Lower lobe of right lung (tissue), 2 donors: ENCODE data around the gene KSR2. TPM values are rescaled to one million over a fixed set of nuclear protein-coding genes. Genes with fewer than 3 reads are reported as not detected.

Experiments used
- ATAC-seq, 2 donors: fragments of 200-7000 bp; cut with Tn5 transposase; one replicate each; pipeline ENCODE4 v1.9.1; 2020 to 2022; ENCODE audit warnings: mild to moderate bottlenecking in 2 of 2, moderate library complexity in 2 of 2
- DNase-seq: peaks from one replicate; pipeline ENCODE4 v3.0.0-alpha.2; 2020
- H3K27ac ChIP-seq: fragments of 200-600 bp; one replicate; pipeline ENCODE4 v1.8.0; 2022
- H3K27me3 ChIP-seq: fragments of 200-600 bp; one replicate; pipeline ENCODE4 v1.8.0; 2022; ENCODE audit warnings: low read depth
- H3K36me3 ChIP-seq: fragments of 200-600 bp; one replicate; pipeline ENCODE4 v1.8.0; 2022; ENCODE audit warnings: mild to moderate bottlenecking
- H3K4me1 ChIP-seq: fragments of 200-600 bp; one replicate; pipeline ENCODE4 v1.8.0; 2022
- H3K4me3 ChIP-seq: fragments of 200-600 bp; one replicate; pipeline ENCODE4 v1.8.0; 2022; ENCODE audit warnings: mild to moderate bottlenecking
- H3K9me3 ChIP-seq: fragments of 200-600 bp; one replicate; pipeline ENCODE4 v1.8.0; 2022
- intact Hi-C: fragments of 100-400 bp; cut with DNase I; formaldehyde crosslinking; loops from one replicate; pipeline ENCODE4 v1.11.0; 2022
- total RNA-seq: library from RNA; stranded (reverse); fragmentation: NEBNext Ultra II Directional; extraction: Animal tissue kit (Norgen Biotek cat#: 25700); gene quantifications from one replicate; pipeline ENCODE4 v1.2.1, GENCODE V29; 2021
- TF ChIP-seq, protein P1 (sequence below): fragments of 200-600 bp; IDR thresholded peaks from one replicate; pipeline ENCODE4 v1.8.0; 2022; ENCODE audit warnings: antibody characterized with exemption, mild to moderate bottlenecking
- donor health status: DM: no; HTN: yes; CAD: no; lungs with severe emphysema.

KSR2 gene
- total RNA-seq, 1 donor from 2014 or later, result 1.0 TPM

- intact Hi-C loops, result no loop called here
- no peaks in the 10 kb centered on the region for H3K27me3 ChIP-seq
- no peak overlapping the region for H3K27ac ChIP-seq
- no peaks in the 10 kb centered on the region for H3K36me3 ChIP-seq
- H3K9me3 ChIP-seq, result no peaks in the 10 kb centered on the region
- H3K4me3 ChIP-seq, result no peak overlapping the region
- DNase-seq, result no peak
- H3K4me1 ChIP-seq, result no peaks in the 10 kb centered on the region
- TF ChIP-seq, protein P1, sequence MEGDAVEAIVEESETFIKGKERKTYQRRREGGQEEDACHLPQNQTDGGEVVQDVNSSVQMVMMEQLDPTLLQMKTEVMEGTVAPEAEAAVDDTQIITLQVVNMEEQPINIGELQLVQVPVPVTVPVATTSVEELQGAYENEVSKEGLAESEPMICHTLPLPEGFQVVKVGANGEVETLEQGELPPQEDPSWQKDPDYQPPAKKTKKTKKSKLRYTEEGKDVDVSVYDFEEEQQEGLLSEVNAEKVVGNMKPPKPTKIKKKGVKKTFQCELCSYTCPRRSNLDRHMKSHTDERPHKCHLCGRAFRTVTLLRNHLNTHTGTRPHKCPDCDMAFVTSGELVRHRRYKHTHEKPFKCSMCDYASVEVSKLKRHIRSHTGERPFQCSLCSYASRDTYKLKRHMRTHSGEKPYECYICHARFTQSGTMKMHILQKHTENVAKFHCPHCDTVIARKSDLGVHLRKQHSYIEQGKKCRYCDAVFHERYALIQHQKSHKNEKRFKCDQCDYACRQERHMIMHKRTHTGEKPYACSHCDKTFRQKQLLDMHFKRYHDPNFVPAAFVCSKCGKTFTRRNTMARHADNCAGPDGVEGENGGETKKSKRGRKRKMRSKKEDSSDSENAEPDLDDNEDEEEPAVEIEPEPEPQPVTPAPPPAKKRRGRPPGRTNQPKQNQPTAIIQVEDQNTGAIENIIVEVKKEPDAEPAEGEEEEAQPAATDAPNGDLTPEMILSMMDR, result no peak
- no peak for ATAC-seq
These were observed 346.7 kb downstream of the KSR2 start for GRCh38 chr12:117622087-117622486.

GRCh38 chr12:117607778-117608177 is 361.0 kb downstream of the KSR2 start:
- H3K9me3 ChIP-seq, result no peaks in the 10 kb centered on the region
- ATAC-seq, result peak in 1 of 2 donors; percentile 15
- no peak overlapping the region for H3K27ac ChIP-seq
- intact Hi-C loops, result no loop called here
- TF ChIP-seq, protein P1, result no peak
- no peaks in the 10 kb centered on the region for H3K36me3 ChIP-seq
- no peak for DNase-seq
- H3K4me3 ChIP-seq, result no peak overlapping the region
- H3K27me3 ChIP-seq, result no peaks in the 10 kb centered on the region
- H3K4me1 ChIP-seq, result no peaks in the 10 kb centered on the region

DNA sequence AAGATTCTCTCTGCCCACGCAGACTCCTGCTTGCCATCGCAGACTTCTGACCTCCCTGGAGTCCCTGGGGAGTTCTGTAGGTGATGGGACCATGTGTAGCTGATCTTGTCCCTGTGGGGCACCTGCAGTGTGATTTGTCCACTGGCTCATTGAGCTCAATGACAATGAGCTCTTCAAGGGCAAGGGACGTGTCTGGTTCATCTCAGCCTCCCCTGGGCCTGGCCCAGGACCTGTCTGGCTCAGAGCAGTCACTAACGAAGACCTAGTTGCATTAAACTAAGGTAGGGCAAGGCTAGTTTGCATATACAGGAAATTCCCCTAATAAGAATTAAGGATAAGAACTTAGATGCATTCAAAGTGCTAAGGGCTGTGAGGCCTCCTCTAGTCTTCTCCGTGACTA is 361.8 kb downstream of the KSR2 start:
- H3K27ac ChIP-seq, result no peak overlapping the region
- intact Hi-C loops, result no loop called here
- no peaks in the 10 kb centered on the region for H3K9me3 ChIP-seq
- ATAC-seq (no peak), DNase-seq (no peak)
- no peak overlapping the region for H3K4me3 ChIP-seq
- no peaks in the 10 kb centered on the region for H3K4me1 ChIP-seq
- H3K36me3 ChIP-seq, result no peaks in the 10 kb centered on the region
- TF ChIP-seq, protein P1, result no peak
- no peaks in the 10 kb centered on the region for H3K27me3 ChIP-seq

DNA sequence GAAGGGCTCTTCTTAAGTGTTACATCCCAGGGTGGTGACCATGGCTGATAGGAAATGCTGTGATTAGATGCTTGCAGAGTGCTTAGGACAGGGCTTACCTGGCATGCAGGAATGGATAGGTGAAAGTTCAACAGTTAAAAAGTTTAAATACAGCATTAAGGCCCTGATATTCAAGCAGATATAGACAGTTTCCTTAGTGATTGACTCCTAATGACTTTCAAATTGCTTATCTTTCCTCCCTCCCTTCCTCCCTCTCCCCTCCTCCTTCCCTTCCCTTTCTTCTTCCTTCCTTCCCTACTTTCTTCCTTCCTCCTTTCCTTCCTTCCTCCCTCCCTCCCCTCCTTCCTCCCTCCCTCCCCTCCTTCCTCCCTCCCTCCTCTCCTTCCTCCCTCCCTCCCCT is 362.8 kb downstream of the KSR2 start:
- no peaks in the 10 kb centered on the region for H3K36me3 ChIP-seq
- ATAC-seq (no peak), DNase-seq (no peak)
- TF ChIP-seq, protein P1, result no peak
- H3K4me3 ChIP-seq, result no peak overlapping the region
- H3K27ac ChIP-seq, result no peak overlapping the region
- no peaks in the 10 kb centered on the region for H3K4me1 ChIP-seq
- H3K9me3 ChIP-seq, result no peaks in the 10 kb centered on the region
- H3K27me3 ChIP-seq, result no peaks in the 10 kb centered on the region
- intact Hi-C loops, result no loop called here

DNA sequence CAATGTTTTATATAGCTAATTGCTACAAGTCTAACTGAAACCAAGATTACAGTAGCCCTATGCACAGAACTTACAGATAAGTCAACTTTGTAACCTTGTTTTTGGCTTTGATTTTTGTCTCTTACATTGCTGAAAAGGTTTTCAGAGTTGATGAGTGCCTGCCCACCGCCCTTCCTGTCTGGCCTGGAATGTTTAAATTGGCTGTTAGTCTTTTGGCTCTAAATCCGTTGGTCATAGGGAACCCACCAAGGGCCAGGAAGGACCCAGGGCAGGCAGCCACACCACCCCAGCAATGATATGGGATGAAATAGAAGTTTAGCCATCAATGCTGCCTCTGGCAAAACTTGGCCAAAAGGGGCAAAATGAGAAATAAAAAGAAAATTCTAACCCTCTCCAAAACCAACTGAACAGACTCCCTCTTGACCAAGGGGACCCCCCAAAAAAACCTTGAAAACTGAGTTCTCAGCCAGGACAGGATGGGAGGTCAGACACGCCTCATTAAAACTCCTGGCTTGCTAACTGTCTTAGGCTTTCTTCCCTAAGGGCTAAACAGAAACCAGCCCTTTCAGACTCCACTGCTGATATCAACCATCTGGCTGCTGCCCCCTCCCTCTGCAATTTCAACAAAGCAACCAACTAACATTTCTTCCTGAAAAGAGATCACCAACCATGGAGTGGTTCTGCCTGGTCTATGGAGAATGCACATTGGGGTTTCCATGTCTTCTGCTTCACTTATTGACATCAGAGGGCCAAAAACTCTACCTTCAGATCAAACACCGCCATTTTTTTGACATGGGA is 365.3 kb downstream of the KSR2 start:
- Histone ChIP-seq H3K27ac (no peak overlapping the region), H3K4me1 (no peaks in the 10 kb centered on the region), H3K27me3 (no peaks in the 10 kb centered on the region), H3K9me3 (no peaks in the 10 kb centered on the region), H3K36me3 (no peaks in the 10 kb centered on the region), H3K4me3 (no peak overlapping the region)
- TF ChIP-seq, protein P1, result no peak
- ATAC-seq (no peak), DNase-seq (no peak)
- intact Hi-C loops, result no loop called here
